ENCODE measurements around the gene AAR2.

AAR2 gene

GRCh38 chr20:36281785-36282380, 45.6 kb downstream of the AAR2 start:
- no peak for DNase-seq

- DNase-seq, result no peak
These were observed 48.5 kb downstream of the AAR2 start for GRCh38 chr20:36284751-36285150.

GRCh38 chr20:36285746-36286447, 49.6 kb downstream of the AAR2 start:
- no peak for DNase-seq

GRCh38 chr20:36297656-36298055, 61.4 kb downstream of the AAR2 start:
- DNase-seq, result no peak

- no peak for DNase-seq
These were observed 61.8 kb downstream of the AAR2 start for GRCh38 chr20:36298061-36298460.

- DNase-seq, result no peak
These were observed 62.6 kb downstream of the AAR2 start for GRCh38 chr20:36298795-36299339.

GRCh38 chr20:36299459-36299858, 63.2 kb downstream of the AAR2 start:
- no peak for DNase-seq

- DNase-seq, result no peak
These were observed 65.3 kb downstream of the AAR2 start for GRCh38 chr20:36301359-36302119.

- DNase-seq, result no peak
These were observed 66.8 kb downstream of the AAR2 start for GRCh38 chr20:36303020-36303595.

GRCh38 chr20:36303831-36304230, 67.6 kb downstream of the AAR2 start:
- no peak for DNase-seq

GRCh38 chr20:36304786-36305495, 68.7 kb downstream of the AAR2 start:
- no peak for DNase-seq

GRCh38 chr20:36305602-36306551, 69.6 kb downstream of the AAR2 start, which contains the start of gene DLGAP4:
TSS of gene DLGAP4 (plus strand) at chr20:36306339. CDS start at chr20:36431718, 125,379 bp downstream.
- no peak for DNase-seq

All from T1000 (cell line).